Endometrial microvascular endothelial cells (primary cell): ENCODE results near the gene FITM1. TPM values are rescaled to one million over a fixed set of nuclear protein-coding genes. Genes with fewer than 3 reads are reported as not detected.

Experiments
- in situ Hi-C: cut with HindIII; loops from 2 replicates; pipeline ENCODE4 v1.10.0; 2017; ENCODE audit warnings: low sequenced_read_pairs, low pct_unique_long_range_greater_than_20kb; ENCODE audit errors: inconsistent ontology term
- total RNA-seq: library from RNA; depleted of rRNA; stranded (reverse); fragments of >200 nt; gene quantifications from one replicate; pipeline ENCODE4 v1.2.3, GENCODE V29; 2015; ENCODE audit errors: inconsistent ontology term

FITM1 gene
- total RNA-seq, 1 donor from 2014 or later, result 3.3 TPM

DNA sequence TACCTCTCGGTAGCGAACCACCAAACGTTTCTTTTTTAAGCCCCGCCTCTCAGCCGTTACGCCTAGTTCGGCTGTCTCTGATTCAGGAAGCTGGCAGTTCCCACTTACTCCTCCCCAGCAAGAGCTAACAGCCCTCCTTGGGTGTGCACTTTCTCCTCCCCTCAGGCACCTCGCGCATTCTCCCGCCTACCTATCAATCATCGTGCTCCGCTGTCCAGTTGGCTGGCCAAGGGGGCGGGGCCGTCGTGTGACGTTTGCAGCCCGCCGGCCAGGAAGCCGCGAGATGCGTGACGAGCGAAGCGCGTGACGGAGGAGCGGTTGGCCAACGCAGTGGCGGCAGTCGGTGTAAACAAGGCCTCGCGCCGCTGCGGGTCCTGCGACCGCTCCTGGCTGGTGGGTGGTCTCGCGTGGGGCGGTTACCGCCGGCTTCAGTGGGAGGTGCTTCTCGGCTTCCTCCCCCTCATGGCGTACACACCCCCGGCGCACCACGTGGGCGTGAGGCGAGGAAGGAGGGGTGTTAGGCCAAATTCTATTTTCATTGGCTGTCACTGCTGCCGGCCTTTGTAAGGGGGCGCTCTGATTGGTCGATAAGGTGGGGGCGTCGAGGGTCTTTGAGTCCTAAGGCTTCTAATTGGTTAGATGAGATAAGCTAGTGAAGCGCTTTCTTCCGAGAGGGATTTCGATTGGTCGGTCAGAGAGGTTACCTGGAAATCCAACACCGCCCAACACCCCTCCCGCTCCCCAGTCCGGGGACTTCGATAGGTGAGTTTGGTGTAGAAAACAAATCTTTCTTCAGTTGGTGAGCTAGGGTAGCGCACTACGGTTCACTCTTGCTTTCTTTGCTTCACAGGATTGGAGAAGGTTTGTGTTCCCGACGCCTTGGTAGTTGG lies 15.7 kb upstream of the FITM1 start, which contains the start of the genes DCAF11 and NRL:
DCAF11 (plus strand) TSS at position 246 of the 890 bp plus-strand sequence. CDS start 818 bp downstream, outside the sequence.
NRL (minus strand) TSS at position 418 of the 890 bp plus-strand sequence. CDS start 32,101 bp downstream, outside the sequence.
- in situ Hi-C loops, result no loop called here

DNA sequence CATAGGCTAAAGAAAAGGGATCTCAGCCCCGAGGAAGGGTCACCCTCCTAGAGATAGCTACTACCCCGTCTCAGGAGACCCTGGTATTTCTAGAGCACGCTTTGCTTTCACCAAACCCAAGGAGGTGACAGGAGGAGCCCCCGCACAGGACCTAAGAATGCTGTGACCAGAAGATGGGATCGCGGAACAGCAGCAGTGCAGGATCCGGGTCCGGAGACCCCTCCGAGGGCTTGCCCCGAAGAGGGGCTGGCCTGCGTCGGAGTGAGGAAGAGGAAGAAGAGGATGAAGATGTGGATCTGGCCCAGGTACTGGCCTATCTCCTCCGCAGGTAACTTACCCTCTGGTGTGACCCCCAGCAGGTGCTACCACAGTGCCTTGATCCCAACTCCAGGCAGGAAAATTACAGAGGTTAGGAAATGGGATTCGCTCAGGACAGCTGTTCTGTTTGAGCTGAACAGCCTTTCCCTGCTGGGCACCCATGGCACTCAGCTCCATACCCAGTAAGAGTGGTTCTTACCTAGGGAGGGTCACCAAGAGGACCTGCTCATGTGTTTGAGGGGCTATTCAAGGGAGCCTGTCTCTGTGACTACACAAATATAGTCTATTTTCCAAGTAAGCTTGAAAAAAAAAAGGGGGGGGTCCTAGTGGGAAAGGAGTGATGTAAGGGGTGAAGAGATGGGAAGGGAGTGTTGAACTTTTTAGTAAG lies 14.9 kb upstream of the FITM1 start:
- in situ Hi-C loops, result no loop called here

DNA sequence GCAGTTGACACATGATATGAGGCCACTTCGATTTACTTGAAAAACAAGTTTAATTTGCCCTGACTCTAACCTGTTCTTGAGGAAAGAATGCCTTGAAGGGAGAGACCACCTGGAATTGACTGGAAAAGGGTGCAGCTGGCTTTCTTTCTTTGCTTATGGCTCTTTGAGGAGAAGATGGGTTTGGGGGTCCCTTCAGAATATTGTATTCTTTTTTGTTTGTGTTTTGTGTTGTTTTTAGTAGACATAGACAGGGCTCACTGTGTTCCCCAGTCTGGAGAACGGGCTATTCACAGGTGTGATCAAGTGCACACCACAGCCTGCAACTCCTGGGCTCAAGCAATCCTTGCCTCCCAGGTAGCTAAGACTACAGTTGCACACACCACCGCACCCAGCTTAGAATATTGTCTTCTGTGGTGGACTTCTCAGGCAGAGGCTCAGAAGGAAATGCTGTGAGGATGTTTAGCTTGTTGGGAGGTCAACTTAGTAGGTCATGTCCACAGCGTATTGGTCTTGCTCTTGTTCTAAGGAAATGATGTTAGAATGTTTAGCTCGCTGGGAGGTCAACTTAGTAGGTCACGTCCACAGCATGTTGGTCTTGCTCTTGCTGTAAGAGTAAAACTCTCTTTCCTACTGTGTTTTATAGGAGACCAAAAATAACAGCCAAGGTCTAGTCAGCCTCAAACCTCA lies 14.2 kb upstream of the FITM1 start:
- in situ Hi-C loops, result no loop called here

- in situ Hi-C loops, result no loop called here
Observed at GRCh38 chr14:24117179-24117578, 13.3 kb upstream of the FITM1 start.

GRCh38 chr14:24119691-24120090 lies 10.8 kb upstream of the FITM1 start:
- in situ Hi-C loops, result no loop called here

- in situ Hi-C loops, result no loop called here
Observed at GRCh38 chr14:24121210-24121609, 9.2 kb upstream of the FITM1 start.

DNA sequence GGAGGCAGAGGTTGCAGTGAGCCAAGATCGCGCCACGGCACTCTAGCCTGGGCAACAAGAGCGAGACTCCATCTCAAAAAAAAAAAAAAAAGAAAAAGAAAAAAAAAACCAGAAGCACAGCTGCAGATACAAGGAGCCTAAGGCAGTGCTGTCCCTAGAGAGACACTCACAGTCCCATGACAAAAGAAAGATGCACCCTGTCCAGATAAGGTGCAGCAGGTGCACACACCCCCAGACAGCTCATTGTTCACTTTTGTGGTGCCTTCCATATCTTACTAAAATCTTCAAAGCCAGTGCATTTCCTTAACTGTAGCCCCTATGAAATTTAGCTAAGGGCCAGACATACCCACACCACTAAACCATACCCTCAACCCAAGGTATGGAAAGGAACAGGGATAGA lies 8.0 kb upstream of the FITM1 start:
- in situ Hi-C loops, result no loop called here

DNA sequence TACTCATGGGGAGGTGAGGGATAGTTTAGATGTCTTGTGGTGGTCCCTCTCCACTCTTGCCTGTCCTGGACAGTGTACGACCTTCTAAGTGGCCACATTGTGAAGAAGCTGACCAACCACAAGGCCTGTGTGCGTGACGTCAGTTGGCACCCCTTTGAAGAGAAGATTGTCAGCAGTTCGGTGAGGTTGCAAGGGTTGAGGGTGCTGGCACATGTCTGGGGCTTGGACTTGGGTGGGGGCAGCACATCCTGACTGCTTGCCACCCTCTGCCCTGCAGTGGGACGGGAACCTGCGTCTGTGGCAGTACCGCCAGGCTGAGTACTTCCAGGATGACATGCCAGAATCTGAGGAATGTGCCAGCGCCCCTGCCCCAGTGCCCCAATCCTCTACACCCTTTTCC lies 7.6 kb upstream of the FITM1 start:
- in situ Hi-C loops, result no loop called here

GRCh38 chr14:24123424-24124417 lies 6.7 kb upstream of the FITM1 start:
- in situ Hi-C loops, result no loop called here

GRCh38 chr14:24126939-24127338 lies 3.5 kb upstream of the FITM1 start:
- in situ Hi-C loops, result no loop called here

DNA sequence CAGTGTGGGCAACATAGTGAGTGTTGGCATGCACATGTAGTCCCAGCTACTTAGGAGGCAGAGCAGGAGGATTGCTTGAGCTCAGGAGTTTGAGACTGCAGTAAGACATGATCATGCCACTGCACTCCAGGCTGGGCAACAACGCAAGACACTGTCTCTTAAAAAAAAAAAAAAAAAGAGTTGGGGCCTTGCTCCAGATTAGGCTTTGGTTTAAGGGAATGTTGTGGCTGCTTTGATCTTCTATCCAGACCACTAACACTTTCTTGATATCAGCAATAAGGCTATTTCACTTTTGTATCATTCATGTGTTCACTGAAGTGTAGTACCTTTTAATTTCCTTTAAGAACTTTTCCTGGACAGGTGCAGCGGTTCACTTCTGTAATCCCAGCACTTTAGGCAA lies 2.8 kb upstream of the FITM1 start:
- in situ Hi-C loops, result no loop called here

- in situ Hi-C loops, result no loop called here
Observed at GRCh38 chr14:24129410-24129998, 955 bp upstream of the FITM1 start.

DNA sequence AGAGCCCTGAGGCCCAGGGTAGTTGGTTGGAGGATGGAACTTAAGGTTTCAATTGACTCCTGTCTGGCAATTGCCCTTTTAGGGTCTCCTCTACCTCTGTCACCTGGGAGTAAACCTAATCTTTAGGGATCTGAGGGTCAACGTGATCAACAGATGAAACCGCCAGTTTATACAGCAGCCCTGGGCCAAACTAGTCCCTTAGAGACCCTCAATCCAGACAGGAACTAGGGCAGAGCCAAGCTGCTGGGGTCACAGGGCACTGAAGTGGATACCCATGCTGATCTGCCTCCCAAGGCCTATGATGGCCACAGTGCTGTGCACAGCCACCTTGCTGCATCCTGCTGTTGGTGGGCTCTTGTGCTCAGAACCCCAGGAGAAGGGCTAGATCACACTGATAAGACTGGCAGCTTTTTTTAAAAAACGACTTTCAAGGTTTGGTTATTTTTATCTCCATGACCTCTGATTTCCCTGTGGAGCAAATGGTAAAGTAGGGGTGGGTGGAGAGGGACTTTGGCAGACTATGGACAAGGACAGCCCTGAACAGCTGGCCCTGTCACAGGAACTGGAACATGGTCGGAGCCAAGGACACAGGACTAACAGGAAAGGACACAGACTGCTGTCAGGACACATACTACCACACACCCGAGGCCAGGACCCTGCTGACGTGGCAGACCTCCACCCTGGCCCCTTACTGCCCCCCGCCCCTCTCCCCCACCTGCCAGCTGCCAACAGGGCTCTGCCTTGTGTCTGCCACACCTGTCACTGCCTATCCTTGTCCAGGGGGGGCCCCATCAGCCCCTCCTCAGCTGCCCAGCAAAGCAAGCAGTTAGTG lies 474 bp downstream of the FITM1 start:
- in situ Hi-C loops, result no loop called here

- in situ Hi-C loops, result no loop called here
Observed at GRCh38 chr14:24131549-24131966, 1.1 kb downstream of the FITM1 start.

- in situ Hi-C loops, result no loop called here
Observed at GRCh38 chr14:24132061-24132685, 1.7 kb downstream of the FITM1 start.

DNA sequence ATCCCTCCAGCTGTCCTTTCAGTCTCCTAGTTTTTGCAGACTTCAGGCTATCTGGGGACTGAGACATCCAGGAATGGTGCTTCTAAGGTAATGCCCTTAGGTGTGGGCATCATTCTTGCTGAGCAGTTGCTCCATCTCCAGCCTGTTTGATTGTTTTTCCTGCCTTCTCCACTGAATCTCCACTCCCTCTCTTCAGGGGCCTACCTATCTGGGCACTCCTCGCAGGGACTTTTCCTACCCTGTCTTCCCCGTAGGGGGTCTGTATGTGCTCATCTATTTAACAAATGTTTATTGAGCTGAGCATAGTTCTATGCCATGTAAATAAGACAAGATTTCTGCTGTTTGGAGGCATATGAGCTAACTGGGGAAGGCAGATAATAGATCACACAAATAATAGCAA lies 2.5 kb downstream of the FITM1 start:
- in situ Hi-C loops, result no loop called here

DNA sequence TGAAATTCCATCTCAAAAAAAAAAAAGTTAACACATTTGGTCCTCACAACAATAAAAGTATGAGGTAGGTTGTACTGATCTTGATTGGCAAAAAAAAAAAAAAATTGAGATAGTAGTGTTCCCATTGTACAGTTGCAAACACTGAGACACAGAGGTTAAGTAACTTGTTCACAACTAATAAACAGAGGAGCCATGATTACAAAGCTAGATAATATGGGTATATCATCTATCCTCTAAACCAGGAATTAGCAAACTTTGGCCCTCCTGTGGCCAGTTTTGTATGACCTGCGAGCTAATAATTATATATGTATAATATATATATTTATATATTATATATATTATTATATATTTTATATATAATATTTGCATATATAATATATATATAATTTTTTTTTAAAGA lies 3.3 kb downstream of the FITM1 start:
- in situ Hi-C loops, result no loop called here
